Renal pelvis (tissue), 4 donors: Measurements from ENCODE around the gene CCT6A. TPM values are rescaled to one million over a fixed set of nuclear protein-coding genes. Genes with fewer than 3 reads are reported as not detected.
"Not testable (repeated sequence)": the region's sequence is repeated elsewhere in the genome, so short reads cannot be mapped to it uniquely, and the experiment has no call there.

Experiments used
- DNase-seq: peaks from one replicate; pipeline ENCODE4 v3.0.0-alpha.2; 2013
- polyA plus RNA-seq, 3 donors: library from polyadenylated mRNA; unstranded; fragments of 120-200 nt; gene quantifications; one replicate each; pipeline ENCODE4 v1.2.1, GENCODE V29; 2013; ENCODE audit not compliant: insufficient read length in 3 of 3

CCT6A gene
- polyA plus RNA-seq, 3 donors, result 203 to 252 (median 239) TPM

- DNase-seq, result not testable (repeated sequence)
These were observed 40.8 kb downstream of the CCT6A start for GRCh38 chr7:56092388-56092787.

GRCh38 chr7:56092789-56093531 is 41.4 kb downstream of the CCT6A start, which contains the start of gene PHKG1:
Gene PHKG1 (minus strand): TSS chr7:56092952. CDS start chr7:56088941, 4,011 bp downstream.
- DNase-seq, result no peak

- DNase-seq, result no peak
These were observed 46.1 kb downstream of the CCT6A start for GRCh38 chr7:56097700-56098099.

- not testable (repeated sequence) for DNase-seq
These were observed 46.8 kb downstream of the CCT6A start for GRCh38 chr7:56098187-56099008.

- DNase-seq, result no peak
These were observed 48.1 kb downstream of the CCT6A start for GRCh38 chr7:56099653-56100052.

GRCh38 chr7:56104138-56104537 is 52.6 kb downstream of the CCT6A start:
- not testable (repeated sequence) for DNase-seq

GRCh38 chr7:56105508-56105907 is 53.9 kb downstream of the CCT6A start:
- peak; percentile 38 for DNase-seq

- peak; percentile 98 for DNase-seq
These were observed 54.8 kb downstream of the CCT6A start, which contains the start of gene CHCHD2 for GRCh38 chr7:56106108-56107073. Gene CHCHD2 (minus strand): TSS chr7:56106476. CDS start chr7:56106413, 63 bp downstream.

GRCh38 chr7:56107954-56108258 is 56.3 kb downstream of the CCT6A start:
- no peak for DNase-seq

GRCh38 chr7:56110611-56111010 is 59.0 kb downstream of the CCT6A start:
- DNase-seq, result no peak

- DNase-seq, result not testable (repeated sequence)
These were observed 60.7 kb downstream of the CCT6A start for GRCh38 chr7:56112244-56112643.

Other genes with a start within 250 kb of the CCT6A start
- gene SEPTIN14, start 189.0 kb upstream of the CCT6A start, polyA plus RNA-seq, result under 1 TPM; 0.19 to 0.50 (median 0.32) TPM
- gene ZNF713, start 164.3 kb upstream of the CCT6A start, polyA plus RNA-seq, result 10 to 100 TPM; 10.8 to 16.5 (median 14.0) TPM
- 10 to 100 TPM; 14.2 to 18.3 (median 15.7) TPM for gene MRPS17, start 99.9 kb upstream of the CCT6A start, polyA plus RNA-seq
- 100 to 1,000 TPM in 2 of 3 donors, 10 to 100 TPM in 1; 97.2 to 114 (median 114) TPM for gene NIPSNAP2, start 87.2 kb upstream of the CCT6A start, polyA plus RNA-seq
- 10 to 100 TPM; 26.4 to 37.9 (median 35.5) TPM for gene PSPH, start 321 bp upstream of the CCT6A start, polyA plus RNA-seq
- gene SUMF2, start 12.5 kb downstream of the CCT6A start, polyA plus RNA-seq, result 100 to 1,000 TPM; 128 to 160 (median 147) TPM
- 1 to 10 TPM; 1.0 to 3.0 (median 2.6) TPM for gene PHKG1, start 41.2 kb downstream of the CCT6A start, polyA plus RNA-seq
- 100 to 1,000 TPM; 251 to 306 (median 302) TPM for gene CHCHD2, start 54.7 kb downstream of the CCT6A start, polyA plus RNA-seq
- 1 to 10 TPM; 2.5 to 3.1 (median 2.7) TPM for gene NUPR2, start 64.7 kb downstream of the CCT6A start, polyA plus RNA-seq